HEK293 (cell line): ENCODE data around the gene TPR.

Source experiments
- SP2 ChIP-seq: fragments of 450-650 bp; formaldehyde crosslinking; IDR thresholded peaks from 2 replicates; pipeline ENCODE4 v1.5.1; 2016; ENCODE audit warnings: missing biosample characterization, missing genetic modification characterization
- ZNF335 ChIP-seq: fragments of 450-650 bp; formaldehyde crosslinking; conservative IDR thresholded peaks from 2 replicates; pipeline ENCODE4 v1.5.1; 2016; ENCODE audit warnings: missing biosample characterization, missing genetic modification characterization
- ZNF549 ChIP-seq: fragments of 450-650 bp; IDR thresholded peaks from 2 replicates; pipeline ENCODE4 v1.5.1; 2018; ENCODE audit warnings: missing biosample characterization, missing genetic modification characterization, mild to moderate bottlenecking, inconsistent platforms, moderate library complexity
- ZNF660 ChIP-seq: fragments of 450-650 bp; IDR thresholded peaks from 2 replicates; pipeline ENCODE4 v1.5.1; 2018; ENCODE audit warnings: missing biosample characterization, mild to moderate bottlenecking, missing genetic modification characterization
- TF ChIP-seq, protein P1 (sequence below): fragments of 450-650 bp; formaldehyde crosslinking; IDR thresholded peaks from 2 replicates; pipeline ENCODE4 v1.5.1; 2016; ENCODE audit warnings: missing biosample characterization, missing genetic modification characterization
- TF ChIP-seq, protein P2 (sequence below): fragments of 450-650 bp; formaldehyde crosslinking; IDR thresholded peaks from 2 replicates; pipeline ENCODE4 v1.5.1; 2016; ENCODE audit warnings: missing biosample characterization, missing genetic modification characterization

DNA sequence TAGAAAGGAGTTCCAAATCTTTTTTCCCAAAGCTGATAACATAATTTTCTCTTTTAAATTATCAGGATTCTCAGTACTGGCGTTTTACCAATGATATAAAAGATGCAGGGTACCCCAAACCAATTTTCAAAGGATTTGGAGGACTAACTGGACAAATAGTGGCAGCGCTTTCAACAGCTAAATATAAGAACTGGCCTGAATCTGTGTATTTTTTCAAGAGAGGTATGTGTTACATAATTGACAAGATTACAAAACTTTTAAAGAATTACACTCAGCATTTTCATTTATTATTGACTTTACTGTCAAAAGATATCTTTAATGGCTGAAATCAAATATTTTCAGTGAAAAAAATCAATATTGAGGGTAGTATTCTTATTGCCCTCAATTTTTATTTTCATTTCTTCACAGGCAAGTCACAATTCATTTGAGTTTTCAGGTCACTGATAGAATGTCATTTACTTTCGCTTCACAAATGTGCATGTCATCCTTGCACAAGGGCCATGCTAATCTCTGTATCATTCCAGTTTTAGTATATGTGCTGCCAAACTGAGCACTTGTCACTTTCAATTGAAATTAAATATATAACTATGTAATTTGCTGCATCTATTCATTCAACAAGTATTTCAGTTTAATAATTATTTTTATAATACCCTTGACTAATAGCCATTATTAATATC, 63.5 kb downstream of the TPR start:
- TF ChIP-seq, protein P1, sequence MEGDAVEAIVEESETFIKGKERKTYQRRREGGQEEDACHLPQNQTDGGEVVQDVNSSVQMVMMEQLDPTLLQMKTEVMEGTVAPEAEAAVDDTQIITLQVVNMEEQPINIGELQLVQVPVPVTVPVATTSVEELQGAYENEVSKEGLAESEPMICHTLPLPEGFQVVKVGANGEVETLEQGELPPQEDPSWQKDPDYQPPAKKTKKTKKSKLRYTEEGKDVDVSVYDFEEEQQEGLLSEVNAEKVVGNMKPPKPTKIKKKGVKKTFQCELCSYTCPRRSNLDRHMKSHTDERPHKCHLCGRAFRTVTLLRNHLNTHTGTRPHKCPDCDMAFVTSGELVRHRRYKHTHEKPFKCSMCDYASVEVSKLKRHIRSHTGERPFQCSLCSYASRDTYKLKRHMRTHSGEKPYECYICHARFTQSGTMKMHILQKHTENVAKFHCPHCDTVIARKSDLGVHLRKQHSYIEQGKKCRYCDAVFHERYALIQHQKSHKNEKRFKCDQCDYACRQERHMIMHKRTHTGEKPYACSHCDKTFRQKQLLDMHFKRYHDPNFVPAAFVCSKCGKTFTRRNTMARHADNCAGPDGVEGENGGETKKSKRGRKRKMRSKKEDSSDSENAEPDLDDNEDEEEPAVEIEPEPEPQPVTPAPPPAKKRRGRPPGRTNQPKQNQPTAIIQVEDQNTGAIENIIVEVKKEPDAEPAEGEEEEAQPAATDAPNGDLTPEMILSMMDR (tag by site-specific recombination), result no peak
- no peak for TF ChIP-seq ZNF549 (tag by site-specific recombination)
- no peak for TF ChIP-seq ZNF660 (tag by site-specific recombination)
- no peak for TF ChIP-seq SP2 (tag by site-specific recombination)
- TF ChIP-seq ZNF335 (tag by site-specific recombination), result no peak
- TF ChIP-seq, protein P2, sequence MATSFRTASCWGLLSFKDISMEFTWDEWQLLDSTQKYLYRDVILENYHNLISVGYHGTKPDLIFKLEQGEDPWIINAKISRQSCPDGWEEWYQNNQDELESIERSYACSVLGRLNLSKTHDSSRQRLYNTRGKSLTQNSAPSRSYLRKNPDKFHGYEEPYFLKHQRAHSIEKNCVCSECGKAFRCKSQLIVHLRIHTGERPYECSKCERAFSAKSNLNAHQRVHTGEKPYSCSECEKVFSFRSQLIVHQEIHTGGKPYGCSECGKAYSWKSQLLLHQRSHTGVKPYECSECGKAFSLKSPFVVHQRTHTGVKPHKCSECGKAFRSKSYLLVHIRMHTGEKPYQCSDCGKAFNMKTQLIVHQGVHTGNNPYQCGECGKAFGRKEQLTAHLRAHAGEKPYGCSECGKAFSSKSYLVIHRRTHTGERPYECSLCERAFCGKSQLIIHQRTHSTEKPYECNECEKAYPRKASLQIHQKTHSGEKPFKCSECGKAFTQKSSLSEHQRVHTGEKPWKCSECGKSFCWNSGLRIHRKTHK (tag by site-specific recombination), result no peak
